NCI-H2196 (cell line): ENCODE results near the gene SLC1A5.

ENCODE experiments used
- DNase-seq: peaks from one replicate; lab custom pipeline; 2025; ENCODE audit not compliant: unreplicated experiment; lab: John Stamatoyannopoulos, UW

SLC1A5 gene

GRCh38 chr19:46726551-46726950, 61.8 kb downstream of the SLC1A5 start:
- DNase-seq, result no peak

GRCh38 chr19:46725859-46726393, 62.5 kb downstream of the SLC1A5 start:
- DNase-seq, result no peak

- no peak for DNase-seq
These were observed 63.2 kb downstream of the SLC1A5 start for GRCh38 chr19:46725036-46725820.
